LHCN-M2 (cell line): ENCODE results near the gene MUC5B. TPM values are rescaled to one million over a fixed set of nuclear protein-coding genes. Genes with fewer than 3 reads are reported as not detected.
"Not testable (repeated sequence)": the region's sequence is repeated elsewhere in the genome, so short reads cannot be mapped to it uniquely, and the experiment has no call there.

Experiments used
- DNase-seq: peaks from one replicate; pipeline ENCODE4 v3.0.0-alpha.2; 2012; ENCODE audit warnings: low read depth
- polyA plus RNA-seq: library from polyadenylated mRNA; unstranded; fragments of >200 nt; gene quantifications from one replicate; pipeline ENCODE4 v1.2.1, GENCODE V29; 2012; ENCODE audit warnings: missing spikeins
- total RNA-seq: library from RNA; depleted of rRNA; stranded (reverse); fragments of >200 nt; gene quantifications from 2 replicates; pipeline ENCODE4 v1.2.3, GENCODE V29; 2014; rRNA removed

The MUC5B gene, protein sequence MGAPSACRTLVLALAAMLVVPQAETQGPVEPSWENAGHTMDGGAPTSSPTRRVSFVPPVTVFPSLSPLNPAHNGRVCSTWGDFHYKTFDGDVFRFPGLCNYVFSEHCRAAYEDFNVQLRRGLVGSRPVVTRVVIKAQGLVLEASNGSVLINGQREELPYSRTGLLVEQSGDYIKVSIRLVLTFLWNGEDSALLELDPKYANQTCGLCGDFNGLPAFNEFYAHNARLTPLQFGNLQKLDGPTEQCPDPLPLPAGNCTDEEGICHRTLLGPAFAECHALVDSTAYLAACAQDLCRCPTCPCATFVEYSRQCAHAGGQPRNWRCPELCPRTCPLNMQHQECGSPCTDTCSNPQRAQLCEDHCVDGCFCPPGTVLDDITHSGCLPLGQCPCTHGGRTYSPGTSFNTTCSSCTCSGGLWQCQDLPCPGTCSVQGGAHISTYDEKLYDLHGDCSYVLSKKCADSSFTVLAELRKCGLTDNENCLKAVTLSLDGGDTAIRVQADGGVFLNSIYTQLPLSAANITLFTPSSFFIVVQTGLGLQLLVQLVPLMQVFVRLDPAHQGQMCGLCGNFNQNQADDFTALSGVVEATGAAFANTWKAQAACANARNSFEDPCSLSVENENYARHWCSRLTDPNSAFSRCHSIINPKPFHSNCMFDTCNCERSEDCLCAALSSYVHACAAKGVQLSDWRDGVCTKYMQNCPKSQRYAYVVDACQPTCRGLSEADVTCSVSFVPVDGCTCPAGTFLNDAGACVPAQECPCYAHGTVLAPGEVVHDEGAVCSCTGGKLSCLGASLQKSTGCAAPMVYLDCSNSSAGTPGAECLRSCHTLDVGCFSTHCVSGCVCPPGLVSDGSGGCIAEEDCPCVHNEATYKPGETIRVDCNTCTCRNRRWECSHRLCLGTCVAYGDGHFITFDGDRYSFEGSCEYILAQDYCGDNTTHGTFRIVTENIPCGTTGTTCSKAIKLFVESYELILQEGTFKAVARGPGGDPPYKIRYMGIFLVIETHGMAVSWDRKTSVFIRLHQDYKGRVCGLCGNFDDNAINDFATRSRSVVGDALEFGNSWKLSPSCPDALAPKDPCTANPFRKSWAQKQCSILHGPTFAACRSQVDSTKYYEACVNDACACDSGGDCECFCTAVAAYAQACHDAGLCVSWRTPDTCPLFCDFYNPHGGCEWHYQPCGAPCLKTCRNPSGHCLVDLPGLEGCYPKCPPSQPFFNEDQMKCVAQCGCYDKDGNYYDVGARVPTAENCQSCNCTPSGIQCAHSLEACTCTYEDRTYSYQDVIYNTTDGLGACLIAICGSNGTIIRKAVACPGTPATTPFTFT (N-terminal part only)
- not detected in 2 replicates for total RNA-seq
- under 0.01 TPM for polyA plus RNA-seq

DNA sequence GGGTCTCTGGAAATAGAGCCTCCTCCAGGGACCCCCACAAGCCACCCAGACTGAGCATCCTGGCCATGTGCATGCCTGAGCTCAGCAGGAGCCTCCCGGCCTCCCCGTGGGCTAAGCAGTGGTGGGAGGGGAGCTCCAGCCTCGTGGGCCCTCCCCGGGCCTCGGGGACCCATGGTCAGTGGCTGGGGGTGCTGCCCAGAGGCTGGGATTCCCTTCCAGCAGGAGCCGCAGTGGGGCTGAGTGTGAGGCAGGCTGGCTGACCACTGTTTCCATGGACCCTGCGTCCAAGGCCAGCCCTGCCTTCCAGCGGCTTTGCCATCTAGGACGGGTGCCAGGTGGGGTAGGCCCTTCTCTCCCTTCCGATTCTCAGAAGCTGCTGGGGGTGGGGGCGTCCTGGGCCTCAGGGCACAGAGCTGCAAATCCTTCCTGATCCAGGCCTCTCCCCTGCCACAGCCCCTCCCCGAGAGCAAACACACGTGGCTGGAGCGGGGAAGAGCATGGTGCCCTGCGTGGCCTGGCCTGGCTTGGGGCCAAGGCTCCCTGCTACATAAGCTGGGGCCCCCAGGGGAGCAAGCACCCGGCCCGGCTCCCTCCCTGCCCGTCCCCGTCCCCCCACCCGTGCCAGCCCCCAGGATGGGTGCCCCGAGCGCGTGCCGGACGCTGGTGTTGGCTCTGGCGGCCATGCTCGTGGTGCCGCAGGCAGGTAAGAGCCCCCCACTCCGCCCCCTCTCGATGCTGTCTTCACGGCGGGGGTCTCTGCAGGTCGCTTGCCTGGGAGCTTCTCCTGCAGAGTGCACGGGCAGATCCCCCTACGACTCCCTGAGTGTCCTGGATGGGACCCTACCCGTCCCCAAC is at the start of gene MUC5B:
Gene MUC5B (plus strand): TSS at position 576 of the 855 bp plus-strand sequence. CDS start 58 bp downstream, at position 634.
- no peak for DNase-seq

DNA sequence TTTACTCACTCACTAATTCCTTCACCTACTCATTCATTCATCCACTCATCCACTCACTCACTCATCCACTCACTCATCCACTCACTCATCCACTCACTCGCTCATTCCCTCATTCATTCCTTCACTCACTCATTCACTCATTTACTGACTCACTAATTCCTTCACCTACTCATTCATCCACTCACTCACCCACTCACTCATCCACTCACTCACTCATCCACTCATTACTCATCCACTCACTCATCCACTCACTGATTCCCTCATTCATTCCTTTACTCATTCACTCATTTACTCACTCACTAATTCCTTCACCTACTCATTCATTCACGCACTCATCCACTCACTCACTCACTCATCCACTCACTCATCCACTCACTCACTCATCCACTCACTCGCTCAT is 49.5 kb upstream of the MUC5B start:
- DNase-seq: not testable (repeated sequence)

DNA sequence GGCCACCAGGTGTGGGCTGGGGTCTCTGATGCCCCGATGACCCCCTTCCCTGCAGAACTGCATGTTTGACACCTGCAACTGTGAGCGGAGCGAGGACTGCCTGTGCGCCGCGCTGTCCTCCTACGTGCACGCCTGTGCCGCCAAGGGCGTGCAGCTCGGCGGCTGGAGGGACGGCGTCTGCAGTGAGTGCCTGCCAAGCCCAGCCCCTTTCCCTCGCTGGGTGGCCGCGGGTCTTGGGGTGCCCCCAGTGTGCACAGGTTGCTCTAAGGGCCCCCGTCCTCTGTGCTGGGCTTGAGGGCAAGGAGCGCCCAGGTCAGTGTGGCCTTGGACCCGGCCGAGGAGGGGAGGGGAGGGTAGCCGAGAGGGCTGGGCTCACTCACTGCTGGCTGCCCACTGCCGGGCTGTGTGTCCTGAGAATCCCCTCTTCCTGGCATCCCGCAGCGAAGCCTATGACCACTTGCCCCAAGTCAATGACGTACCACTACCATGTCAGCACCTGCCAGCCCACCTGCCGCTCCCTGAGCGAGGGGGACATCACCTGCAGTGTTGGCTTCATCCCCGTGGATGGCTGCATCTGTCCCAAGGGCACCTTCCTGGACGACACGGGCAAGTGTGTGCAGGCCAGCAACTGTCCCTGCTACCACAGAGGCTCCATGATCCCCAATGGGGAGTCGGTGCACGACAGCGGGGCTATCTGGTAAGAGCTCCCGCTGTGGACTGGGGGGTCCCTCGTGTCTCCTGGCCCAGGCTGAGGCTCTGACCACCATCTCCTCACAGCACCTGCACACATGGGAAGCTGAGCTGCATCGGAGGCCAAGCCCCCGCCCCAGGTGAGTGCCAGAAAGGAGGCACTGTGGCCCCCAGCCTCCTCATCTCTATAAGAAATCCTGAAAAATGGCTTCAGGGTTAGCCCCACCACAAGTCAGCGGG is 48.2 kb upstream of the MUC5B start:
- DNase-seq: no peak

DNA sequence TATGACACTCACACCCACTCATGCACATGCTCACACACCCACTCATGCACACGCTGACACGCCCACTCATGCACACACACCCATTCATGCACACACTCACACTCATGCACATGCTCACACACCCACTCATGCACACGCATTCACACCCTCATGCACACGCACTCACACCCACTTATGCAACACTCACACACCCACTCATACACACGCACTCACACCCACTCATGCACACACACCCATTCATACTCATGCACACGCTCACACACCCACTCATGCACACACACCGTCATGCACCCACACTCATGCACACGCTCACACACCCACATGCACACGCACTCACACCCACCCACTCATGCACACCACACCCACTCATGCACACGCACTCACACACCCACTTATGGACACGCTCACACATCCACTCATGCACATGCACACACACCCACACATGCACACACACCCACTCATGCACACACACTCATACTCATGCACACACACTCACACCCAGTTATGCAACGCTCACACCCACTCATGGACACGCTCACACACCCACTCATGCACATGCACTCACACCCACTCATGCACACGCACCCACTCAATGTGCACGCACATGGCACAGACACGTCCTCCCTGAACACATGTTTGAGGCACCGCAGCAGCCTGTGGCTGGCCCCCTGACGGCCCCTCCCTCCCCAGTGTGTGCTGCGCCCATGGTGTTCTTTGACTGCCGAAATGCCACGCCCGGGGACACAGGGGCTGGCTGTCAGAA is 47.2 kb upstream of the MUC5B start:
- DNase-seq: no peak

DNA sequence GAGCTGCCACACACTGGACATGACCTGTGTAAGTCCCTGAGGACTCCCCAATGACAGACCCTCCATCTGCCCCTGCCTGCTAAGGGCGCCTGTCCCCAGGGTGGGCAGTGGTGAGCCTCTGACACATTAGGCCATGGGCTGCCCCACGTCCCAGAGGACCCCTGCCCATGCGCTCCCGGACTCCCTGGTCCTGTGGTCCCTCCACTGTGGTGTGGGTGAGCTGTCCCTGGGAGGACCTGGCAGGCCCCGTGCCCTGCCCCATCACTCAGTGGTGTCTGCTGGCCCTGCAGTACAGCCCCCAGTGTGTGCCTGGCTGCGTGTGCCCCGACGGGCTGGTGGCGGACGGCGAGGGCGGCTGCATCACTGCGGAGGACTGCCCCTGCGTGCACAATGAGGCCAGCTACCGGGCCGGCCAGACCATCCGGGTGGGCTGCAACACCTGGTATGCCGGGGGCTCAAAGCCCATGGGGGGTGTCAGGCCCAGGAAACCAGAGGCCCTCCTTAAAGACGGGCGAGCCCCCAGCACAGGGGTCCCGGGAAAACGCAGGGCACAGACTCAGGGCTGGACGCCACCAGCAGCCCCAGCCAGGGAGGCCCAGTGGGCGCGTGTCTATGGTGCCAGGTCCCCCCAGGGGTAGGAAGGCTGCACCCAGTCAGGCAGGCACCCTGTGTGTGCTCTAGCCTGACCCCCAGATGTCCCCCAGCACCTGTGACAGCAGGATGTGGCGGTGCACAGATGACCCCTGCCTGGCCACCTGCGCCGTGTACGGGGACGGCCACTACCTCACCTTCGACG is 46.4 kb upstream of the MUC5B start:
- DNase-seq: no peak

DNA sequence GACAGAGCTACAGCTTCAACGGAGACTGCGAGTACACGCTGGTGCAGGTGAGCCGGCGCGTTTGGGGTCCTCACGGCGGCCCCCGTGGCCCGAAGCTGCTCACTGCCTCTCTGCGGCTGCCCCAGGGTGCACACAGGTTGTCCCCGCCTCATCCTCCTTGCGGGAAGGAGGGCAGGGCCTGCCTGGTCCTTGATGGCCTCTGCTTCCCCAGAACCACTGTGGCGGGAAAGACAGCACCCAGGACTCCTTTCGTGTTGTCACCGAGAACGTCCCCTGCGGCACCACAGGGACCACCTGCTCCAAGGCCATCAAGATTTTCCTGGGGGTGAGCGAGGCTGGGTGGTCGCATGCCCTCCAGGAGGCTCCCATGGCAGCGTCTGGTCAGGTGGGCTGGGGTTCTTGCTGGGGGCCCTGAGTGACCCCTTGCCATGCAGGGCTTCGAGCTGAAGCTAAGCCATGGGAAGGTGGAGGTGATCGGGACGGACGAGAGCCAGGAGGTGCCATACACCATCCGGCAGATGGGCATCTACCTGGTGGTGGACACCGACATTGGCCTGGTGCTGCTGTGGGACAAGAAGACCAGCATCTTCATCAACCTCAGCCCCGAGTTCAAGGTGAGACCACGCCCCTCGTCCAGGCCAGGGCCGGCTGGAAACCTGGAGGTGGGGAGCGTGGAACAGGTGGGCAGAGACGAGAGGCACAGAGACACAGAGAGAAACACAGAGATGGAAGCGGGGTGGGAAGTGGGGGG is 45.7 kb upstream of the MUC5B start:
- no peak for DNase-seq

DNA sequence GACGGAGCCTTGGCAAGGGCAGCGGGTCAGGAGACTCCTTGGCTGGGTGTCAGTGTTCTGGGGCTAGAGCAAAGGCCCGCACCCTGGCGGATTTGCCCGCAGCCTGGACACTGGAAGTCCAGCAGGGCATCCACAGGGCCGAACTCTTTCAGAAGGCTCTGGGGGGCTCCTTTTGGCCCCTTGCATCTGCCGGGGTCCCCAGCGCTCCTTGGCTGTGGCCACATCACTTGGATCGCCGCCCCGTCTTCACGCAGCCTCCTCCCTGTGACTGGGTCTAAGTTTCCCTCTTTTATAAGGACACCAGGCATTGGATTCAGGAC is 45.1 kb upstream of the MUC5B start:
- no peak for DNase-seq

DNA sequence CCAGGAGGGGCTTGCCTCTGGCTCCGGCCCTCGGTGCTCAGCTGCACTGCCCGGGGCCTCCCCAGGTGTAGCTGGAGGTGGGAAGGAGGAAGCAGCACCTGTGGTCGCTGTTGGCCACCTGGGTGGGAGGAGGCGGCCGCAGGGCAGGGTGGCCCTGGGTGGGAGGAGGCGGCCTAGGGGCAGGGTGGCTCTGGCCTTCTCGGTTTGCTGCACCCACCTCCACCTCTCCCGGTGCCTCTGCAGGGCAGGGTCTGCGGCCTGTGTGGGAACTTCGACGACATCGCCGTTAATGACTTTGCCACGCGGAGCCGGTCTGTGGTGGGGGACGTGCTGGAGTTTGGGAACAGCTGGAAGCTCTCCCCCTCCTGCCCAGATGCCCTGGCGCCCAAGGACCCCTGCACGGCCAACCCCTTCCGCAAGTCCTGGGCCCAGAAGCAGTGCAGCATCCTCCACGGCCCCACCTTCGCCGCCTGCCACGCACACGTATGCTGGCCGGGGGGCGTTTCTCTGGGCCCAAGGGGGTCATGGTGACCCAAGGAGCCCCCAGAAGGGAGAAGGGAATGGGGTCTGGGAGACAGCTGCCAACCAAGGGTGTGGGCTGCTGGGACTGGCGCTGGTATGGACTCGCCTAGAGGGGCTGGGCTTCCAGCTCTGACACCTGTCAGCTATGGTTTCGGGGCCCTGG is 44.5 kb upstream of the MUC5B start:
- no peak for DNase-seq

DNA sequence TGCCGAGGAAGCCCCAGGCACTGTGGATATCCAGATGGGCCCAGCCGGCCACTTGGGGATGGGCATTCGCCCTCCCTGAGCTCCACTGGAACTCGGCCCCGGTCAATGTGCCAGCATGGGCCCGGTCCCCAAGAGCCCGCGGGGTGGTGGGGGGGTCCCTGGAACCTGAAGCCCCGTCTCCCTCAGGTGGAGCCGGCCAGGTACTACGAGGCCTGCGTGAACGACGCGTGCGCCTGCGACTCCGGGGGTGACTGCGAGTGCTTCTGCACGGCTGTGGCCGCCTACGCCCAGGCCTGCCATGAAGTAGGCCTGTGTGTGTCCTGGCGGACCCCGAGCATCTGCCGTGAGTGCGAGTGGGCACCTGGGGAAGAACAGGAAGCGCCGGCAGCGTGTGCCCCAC is 44.0 kb upstream of the MUC5B start:
- DNase-seq: no peak

DNA sequence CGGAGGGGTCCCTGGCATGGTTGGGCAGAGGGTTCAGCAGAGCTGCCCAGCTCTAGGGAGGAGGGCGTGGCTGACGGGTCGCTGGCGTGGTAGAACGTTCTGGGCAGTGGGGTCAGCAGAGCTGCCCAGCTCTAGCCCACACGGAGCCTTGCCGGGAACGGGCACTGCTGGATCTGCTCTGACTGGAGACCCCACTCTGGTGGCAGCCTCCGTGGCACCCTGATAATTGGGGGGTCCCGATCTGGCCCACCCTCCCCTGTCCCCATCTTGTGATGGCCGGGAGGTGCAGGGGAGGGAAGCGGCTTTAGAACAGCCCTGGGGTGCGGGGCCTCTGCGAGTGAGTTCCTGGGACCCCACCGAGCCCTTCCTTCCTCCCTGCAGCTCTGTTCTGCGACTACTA is 43.2 kb upstream of the MUC5B start:
- no peak for DNase-seq

DNA sequence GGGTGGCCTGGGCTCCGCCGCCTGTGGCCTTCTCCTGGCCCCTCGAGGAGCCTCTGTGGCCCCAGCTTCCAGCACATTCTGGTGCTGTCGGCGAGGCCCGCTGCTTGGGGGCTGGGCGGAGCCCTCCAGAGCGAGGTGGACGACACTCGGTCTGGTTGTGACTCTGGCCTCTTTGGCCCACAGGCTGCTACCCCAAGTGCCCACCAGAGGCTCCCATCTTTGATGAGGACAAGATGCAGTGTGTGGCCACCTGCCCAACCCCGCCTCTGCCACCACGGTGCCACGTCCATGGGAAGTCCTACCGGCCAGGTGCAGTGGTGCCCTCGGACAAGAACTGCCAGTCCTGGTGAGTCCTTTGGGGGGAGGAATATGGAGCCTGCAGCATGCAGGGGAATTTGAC is 42.7 kb upstream of the MUC5B start:
- no peak for DNase-seq

DNA sequence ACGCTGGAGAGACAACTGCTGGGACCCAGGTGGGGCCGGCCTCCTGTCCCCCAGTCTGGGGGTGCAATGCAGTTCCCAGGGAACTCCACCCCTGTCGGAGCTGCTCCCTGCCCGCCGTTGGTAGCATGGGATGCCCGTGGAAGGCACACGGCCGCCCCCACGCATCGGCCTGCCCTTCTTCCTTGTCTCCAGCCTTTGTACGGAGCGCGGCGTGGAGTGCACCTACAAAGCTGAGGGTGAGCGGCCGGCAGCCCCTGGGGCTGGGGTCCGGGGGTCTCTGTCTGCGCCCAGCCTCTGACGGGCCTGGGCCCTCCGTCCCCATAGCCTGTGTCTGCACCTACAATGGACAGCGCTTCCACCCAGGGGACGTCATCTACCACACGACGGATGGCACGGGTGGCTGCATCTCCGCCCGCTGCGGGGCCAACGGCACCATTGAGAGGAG is 41.9 kb upstream of the MUC5B start:
- no peak for DNase-seq

DNA sequence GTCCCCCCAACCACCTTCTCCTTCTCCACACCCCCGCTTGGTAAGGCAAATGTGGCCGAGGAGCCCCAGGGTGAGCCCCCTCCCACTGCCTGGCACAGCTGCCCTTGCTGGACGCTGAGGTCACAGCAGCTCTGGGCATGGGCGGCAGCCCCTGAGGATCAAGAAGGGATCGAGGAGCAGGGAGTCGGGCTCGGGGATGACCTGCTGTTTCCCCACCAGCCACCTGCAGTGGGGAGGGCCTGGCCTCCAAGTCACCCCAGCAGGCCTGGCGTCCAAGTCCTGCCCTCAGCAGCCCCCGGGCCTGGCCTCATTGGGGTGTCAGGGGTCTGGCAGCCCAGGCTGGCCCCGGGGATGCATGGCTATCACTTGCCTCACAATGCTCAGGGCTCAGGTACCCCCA is 41.4 kb upstream of the MUC5B start:
- no peak for DNase-seq

DNA sequence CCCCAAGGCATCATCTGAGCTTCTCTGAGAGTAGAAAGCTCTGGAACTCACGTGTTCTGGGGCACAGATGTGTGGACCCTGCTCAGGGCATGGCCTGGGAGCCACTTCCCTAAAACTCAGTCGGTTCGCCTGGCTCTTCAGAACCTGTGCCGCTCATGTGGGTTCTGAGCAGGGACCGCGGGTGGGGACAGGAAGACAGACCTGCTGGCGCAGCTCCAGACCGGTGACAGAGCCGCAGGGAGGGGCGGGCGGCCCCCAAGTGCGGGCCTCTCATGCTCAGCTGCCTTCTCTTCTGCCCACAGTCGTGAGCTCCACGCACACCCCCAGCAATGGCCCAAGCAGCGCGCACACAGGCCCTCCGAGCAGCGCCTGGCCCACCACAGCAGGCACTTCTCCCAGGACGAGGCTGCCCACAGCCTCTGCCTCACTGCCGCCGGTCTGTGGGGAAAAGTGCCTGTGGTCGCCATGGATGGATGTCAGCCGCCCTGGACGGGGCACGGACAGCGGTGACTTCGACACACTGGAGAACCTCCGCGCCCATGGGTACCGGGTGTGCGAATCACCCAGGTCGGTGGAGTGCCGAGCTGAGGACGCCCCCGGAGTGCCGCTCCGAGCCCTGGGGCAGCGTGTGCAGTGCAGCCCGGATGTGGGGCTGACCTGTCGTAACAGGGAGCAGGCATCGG is 40.9 kb upstream of the MUC5B start:
- DNase-seq: no peak

DNA sequence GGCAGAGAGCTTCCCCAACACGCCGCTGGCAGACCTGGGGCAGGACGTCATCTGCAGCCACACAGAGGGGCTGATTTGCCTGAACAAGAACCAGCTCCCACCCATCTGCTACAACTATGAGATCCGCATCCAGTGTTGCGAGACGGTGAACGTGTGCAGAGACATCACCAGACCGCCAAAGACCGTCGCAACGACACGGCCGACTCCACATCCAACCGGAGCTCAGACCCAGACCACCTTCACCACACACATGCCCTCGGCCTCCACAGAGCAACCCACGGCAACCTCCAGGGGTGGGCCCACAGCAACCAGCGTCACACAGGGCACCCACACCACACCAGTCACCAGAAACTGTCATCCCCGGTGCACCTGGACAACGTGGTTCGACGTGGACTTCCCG is 38.7 kb upstream of the MUC5B start:
- DNase-seq: not testable (repeated sequence)

DNA sequence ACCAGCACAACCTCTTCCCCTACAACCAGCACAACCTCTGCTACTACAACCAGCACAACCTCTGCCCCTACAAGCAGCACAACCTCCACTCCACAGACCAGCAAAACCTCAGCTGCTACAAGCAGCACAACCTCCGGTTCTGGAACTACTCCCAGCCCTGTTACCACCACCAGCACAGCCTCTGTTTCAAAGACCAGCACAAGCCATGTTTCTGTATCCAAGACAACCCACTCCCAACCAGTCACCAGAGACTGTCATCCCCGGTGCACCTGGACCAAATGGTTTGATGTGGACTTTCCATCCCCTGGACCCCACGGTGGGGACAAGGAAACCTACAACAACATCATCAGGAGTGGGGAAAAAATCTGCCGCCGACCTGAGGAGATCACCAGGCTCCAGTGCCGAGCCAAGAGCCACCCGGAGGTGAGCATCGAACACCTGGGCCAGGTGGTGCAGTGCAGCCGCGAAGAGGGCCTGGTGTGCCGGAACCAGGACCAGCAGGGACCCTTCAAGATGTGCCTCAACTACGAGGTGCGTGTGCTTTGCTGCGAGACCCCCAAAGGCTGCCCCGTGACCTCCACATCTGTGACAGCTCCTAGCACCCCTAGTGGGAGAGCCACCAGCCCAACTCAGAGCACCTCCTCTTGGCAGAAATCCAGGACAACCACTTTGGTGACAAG is 34.3 kb upstream of the MUC5B start:
- DNase-seq: not testable (repeated sequence)
